GM18867 (cell line): ENCODE results near the gene MMS19.
"Not testable (repeated sequence)": the region's sequence is repeated elsewhere in the genome, so short reads cannot be mapped to it uniquely, and the experiment has no call there.

Experiments
- ATAC-seq: cut with Tn5 transposase; IDR thresholded peaks from one replicate; pipeline ENCODE4 v1.9.1; 2021; ENCODE audit warnings: mild to moderate bottlenecking, moderate library complexity; ENCODE audit not compliant: unreplicated experiment

MMS19 gene

GRCh38 chr10:97468781-97469180 lies 29.4 kb downstream of the MMS19 start:
- ATAC-seq = not testable (repeated sequence)

- ATAC-seq = peak; percentile 55
These were observed 30.1 kb downstream of the MMS19 start for GRCh38 chr10:97468162-97468561.

- ATAC-seq = no peak
These were observed 31.5 kb downstream of the MMS19 start for GRCh38 chr10:97466755-97467154.

- no peak for ATAC-seq
These were observed 32.2 kb downstream of the MMS19 start for GRCh38 chr10:97465982-97466381.

- no peak for ATAC-seq
These were observed 34.0 kb downstream of the MMS19 start for GRCh38 chr10:97464226-97464625.

GRCh38 chr10:97463363-97464132 lies 34.7 kb downstream of the MMS19 start:
- no peak for ATAC-seq

- no peak for ATAC-seq
These were observed 35.9 kb downstream of the MMS19 start for GRCh38 chr10:97462309-97462708.

- no peak for ATAC-seq
These were observed 38.3 kb downstream of the MMS19 start for GRCh38 chr10:97459933-97460332.

- ATAC-seq = no peak
These were observed 39.1 kb downstream of the MMS19 start for GRCh38 chr10:97459111-97459510.

- ATAC-seq = no peak
These were observed 41.5 kb downstream of the MMS19 start for GRCh38 chr10:97456686-97457065.

- no peak for ATAC-seq
These were observed 42.1 kb downstream of the MMS19 start for GRCh38 chr10:97456034-97456685.

GRCh38 chr10:97454330-97455036 lies 43.7 kb downstream of the MMS19 start:
- ATAC-seq = no peak

- no peak for ATAC-seq
These were observed 45.9 kb downstream of the MMS19 start for GRCh38 chr10:97452352-97452751.

- no peak for ATAC-seq
These were observed 46.6 kb downstream of the MMS19 start for GRCh38 chr10:97451605-97452004.

GRCh38 chr10:97450828-97451227 lies 47.4 kb downstream of the MMS19 start:
- no peak for ATAC-seq

GRCh38 chr10:97445722-97446639 lies 52.2 kb downstream of the MMS19 start, which contains the start of the genes EXOSC1 and ZDHHC16:
EXOSC1 (minus strand) TSS chr10:97446006; CDS start chr10:97445985, 21 bp downstream.
ZDHHC16 (plus strand) TSS chr10:97446175; CDS start chr10:97451676, 5,501 bp downstream.
- peak; percentile 93 for ATAC-seq

- ATAC-seq = peak; percentile 1
These were observed 52.9 kb downstream of the MMS19 start for GRCh38 chr10:97445357-97445721.

GRCh38 chr10:97444212-97444611 lies 54.0 kb downstream of the MMS19 start:
- ATAC-seq = no peak

GRCh38 chr10:97442277-97442676 lies 55.9 kb downstream of the MMS19 start:
- ATAC-seq = no peak

GRCh38 chr10:97435211-97435610 lies 63.0 kb downstream of the MMS19 start:
- no peak for ATAC-seq

- no peak for ATAC-seq
These were observed 63.7 kb downstream of the MMS19 start for GRCh38 chr10:97434557-97434956.
